PC-9 (cell line): Measurements from ENCODE around the gene TBCD. TPM values are rescaled to one million over a fixed set of nuclear protein-coding genes. Genes with fewer than 3 reads are reported as not detected.

ENCODE experiments used
- BruUV-seq: library from RNA; stranded (reverse); fragments of 400-500 nt; replicated peaks from 2 replicates; lab custom pipeline; 2021; lab: Mats Ljungman, UMichigan
- CTCF ChIA-PET: fragments of 300-600 bp; sonication (Branson Sonifier 250); formaldehyde crosslinking; loops from one replicate; lab custom pipeline; 2022; ENCODE audit warnings: antibody characterized with exemption; lab: Charles Lee
- POLR2A ChIA-PET: fragments of 300-600 bp; sonication (Branson Sonifier 250); formaldehyde crosslinking; loops from one replicate; lab custom pipeline; 2022; ENCODE audit warnings: antibody characterized with exemption; ENCODE audit not compliant: unreplicated experiment; lab: Charles Lee
- DNase-seq, 2 experiments: peaks; one replicate each; pipeline versions ENCODE4 v3.0.0 to v3.0.0-alpha.2; 2015 to 2022; ENCODE audit warnings: mixed read lengths in 1 of 2
- H2AFZ ChIP-seq: fragments of 200-600 bp; sonication (generic); 2 replicates; pipeline ENCODE4 v1.8.1; 2017; ENCODE audit warnings: antibody characterized with exemption
- H3F3A ChIP-seq: fragments of 200-600 bp; sonication (generic); 2 replicates; pipeline ENCODE4 v1.8.1; 2017; ENCODE audit warnings: antibody characterized with exemption, mild to moderate bottlenecking, low read depth; ENCODE audit not compliant: insufficient read depth
- H3K27ac ChIP-seq: fragments of 200-600 bp; sonication (generic); 2 replicates; pipeline ENCODE4 v1.6.1; 2016; ENCODE audit warnings: mixed run types
- H3K27me3 ChIP-seq: fragments of 200-600 bp; sonication (generic); 2 replicates; pipeline ENCODE4 v1.6.1; 2016; ENCODE audit warnings: low read depth, mixed run types; ENCODE audit not compliant: insufficient read depth
- H3K36me3 ChIP-seq: fragments of 200-600 bp; sonication (generic); 2 replicates; pipeline ENCODE4 v1.6.1; 2016; ENCODE audit warnings: low read depth, mixed run types
- H3K4me1 ChIP-seq: fragments of 200-600 bp; sonication (generic); replicated peaks from 2 replicates; pipeline ENCODE4 v1.6.1; 2016; ENCODE audit warnings: mixed run types; ENCODE audit not compliant: insufficient read depth
- H3K4me2 ChIP-seq: fragments of 200-600 bp; sonication (generic); 2 replicates; pipeline ENCODE4 v1.6.1; 2017; ENCODE audit warnings: mixed run types
- H3K4me3 ChIP-seq: fragments of 200-600 bp; sonication (generic); 2 replicates; pipeline ENCODE4 v1.6.1; 2016; ENCODE audit warnings: mixed run types
- H3K79me2 ChIP-seq: fragments of 200-600 bp; sonication (generic); 2 replicates; pipeline ENCODE4 v1.6.1; 2017; ENCODE audit warnings: low read depth, mixed run types
- H3K9me2 ChIP-seq: fragments of 200-600 bp; sonication (generic); 2 replicates; pipeline ENCODE4 v1.8.1; 2017; ENCODE audit warnings: mild to moderate bottlenecking; ENCODE audit not compliant: insufficient read depth
- H3K9me3 ChIP-seq: fragments of 200-600 bp; sonication (generic); 2 replicates; pipeline ENCODE4 v1.8.1; 2016; ENCODE audit warnings: low read depth; ENCODE audit not compliant: insufficient read depth
- H4K20me1 ChIP-seq: fragments of 200-600 bp; sonication (generic); 2 replicates; pipeline ENCODE4 v1.8.1; 2017; ENCODE audit not compliant: insufficient read depth
- CTCF ChIP-seq: fragments of 200-600 bp; sonication (generic); conservative IDR thresholded peaks from 2 replicates; pipeline ENCODE4 v1.6.1; 2017; ENCODE audit warnings: mixed run types, antibody characterized with exemption, mild to moderate bottlenecking, moderate library complexity
- EZH2 ChIP-seq: fragments of 200-600 bp; sonication (generic); IDR thresholded peaks from 2 replicates; pipeline ENCODE4 v1.8.0; 2017; ENCODE audit warnings: antibody characterized with exemption, low read depth
- intact Hi-C: fragments of 100-400 bp; cut with micrococcal nuclease; formaldehyde crosslinking; loops from one replicate; pipeline ENCODE4 v1.10.0; 2022; ENCODE audit not compliant: unreplicated experiment
- total RNA-seq: library from RNA; stranded (reverse); gene quantifications from 2 replicates; pipeline ENCODE4 v1.2.3, GENCODE V29; 2021

The TBCD gene
- total RNA-seq, 1 experiment from 2014 or later: 115 TPM

- TF ChIP-seq CTCF (no peak), EZH2 (no peak)
- H2AFZ ChIP-seq: no peak overlapping the region
- H3F3A ChIP-seq: peaks cover 5% of the 10 kb centered on the region; the same call in 1 of the 2 replicates
- POLR2A ChIA-PET: no interaction called here
- no peak overlapping the region for H3K4me2 ChIP-seq
- H3K79me2 ChIP-seq: no peaks in the 10 kb centered on the region
- intact Hi-C loops: no loop called here
- no peak overlapping the region for H3K4me3 ChIP-seq
- H3K27me3 ChIP-seq: no peaks in the 10 kb centered on the region
- no peaks in the 10 kb centered on the region for H3K9me3 ChIP-seq
- no peaks in the 10 kb centered on the region for H4K20me1 ChIP-seq
- CTCF ChIA-PET: no interaction called here
- H3K27ac ChIP-seq: no peak overlapping the region
- H3K9me2 ChIP-seq: no peaks in the 10 kb centered on the region
- no TSS peak for BruUV-seq
- H3K4me1 ChIP-seq: no peaks in the 10 kb centered on the region
- no peak for DNase-seq
- H3K36me3 ChIP-seq: no peaks in the 10 kb centered on the region
Observed at GRCh38 chr17:82974136-82974952, 222.5 kb downstream of the TBCD start.

GRCh38 chr17:82976982-82977488 lies 225.2 kb downstream of the TBCD start:
- no peak overlapping the region for H3K4me2 ChIP-seq
- ChIA-PET CTCF (no interaction called here), POLR2A (no interaction called here)
- H3K4me3 ChIP-seq: no peak overlapping the region
- no peaks in the 10 kb centered on the region for H3K4me1 ChIP-seq
- no peaks in the 10 kb centered on the region for H3K79me2 ChIP-seq
- no peak for TF ChIP-seq CTCF
- TF ChIP-seq EZH2: no peak
- no peak overlapping the region for H3K27ac ChIP-seq
- intact Hi-C loops: no loop called here
- H3F3A ChIP-seq: no peaks in the 10 kb centered on the region
- BruUV-seq: no TSS peak
- DNase-seq: no peak
- H3K27me3 ChIP-seq: no peaks in the 10 kb centered on the region
- no peaks in the 10 kb centered on the region for H3K36me3 ChIP-seq
- H3K9me2 ChIP-seq: no peaks in the 10 kb centered on the region
- H4K20me1 ChIP-seq: no peaks in the 10 kb centered on the region
- no peaks in the 10 kb centered on the region for H3K9me3 ChIP-seq
- H2AFZ ChIP-seq: no peak overlapping the region

- H3K9me3 ChIP-seq: no peaks in the 10 kb centered on the region
- no peak overlapping the region for H3K4me3 ChIP-seq
- H3K27ac ChIP-seq: no peak overlapping the region
- no peaks in the 10 kb centered on the region for H3K79me2 ChIP-seq
- H3K36me3 ChIP-seq: no peaks in the 10 kb centered on the region
- no peak for DNase-seq
- TF ChIP-seq CTCF (no peak), EZH2 (no peak)
- no peaks in the 10 kb centered on the region for H3K27me3 ChIP-seq
- no peaks in the 10 kb centered on the region for H4K20me1 ChIP-seq
- CTCF ChIA-PET: no interaction called here
- no peak overlapping the region for H2AFZ ChIP-seq
- H3K9me2 ChIP-seq: no peaks in the 10 kb centered on the region
- H3K4me2 ChIP-seq: no peak overlapping the region
- no peaks in the 10 kb centered on the region for H3K4me1 ChIP-seq
- POLR2A ChIA-PET: no interaction called here
- BruUV-seq: no TSS peak
- no peaks in the 10 kb centered on the region for H3F3A ChIP-seq
- intact Hi-C loops: no loop called here
Observed at GRCh38 chr17:82977606-82978005, 225.7 kb downstream of the TBCD start.
